ENCODE measurements around the gene ADARB1.

ADARB1 gene

DNA sequence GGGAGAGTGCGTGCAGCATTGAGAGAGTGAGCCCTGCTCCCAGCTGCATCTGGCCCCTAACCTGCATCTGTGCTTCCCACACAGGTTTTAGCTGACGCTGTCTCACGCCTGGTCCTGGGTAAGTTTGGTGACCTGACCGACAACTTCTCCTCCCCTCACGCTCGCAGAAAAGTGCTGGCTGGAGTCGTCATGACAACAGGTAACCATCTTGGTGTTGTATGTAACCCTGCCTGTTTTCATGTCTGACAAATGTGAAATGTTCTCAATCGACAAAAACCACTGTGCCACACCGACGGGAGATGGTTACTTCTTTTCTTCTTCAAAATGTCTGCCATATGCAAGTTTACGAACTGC lies 105.8 kb downstream of the ADARB1 start:
- ATAC-seq (ENCODE audit: insufficient read depth, low read depth) (no peak), DNase-seq (no peak)
- no peaks in the 10 kb centered on the region for H3K79me2 ChIP-seq (ENCODE audit: insufficient read depth, low read length)
- H3K36me3 ChIP-seq (ENCODE audit: insufficient read depth, low read length), result peaks cover 42% of the 10 kb centered on the region
- H3K9ac ChIP-seq (ENCODE audit: low read depth, low read length), result no peak overlapping the region
- H3K27ac ChIP-seq (ENCODE audit: low read length), result no peak overlapping the region
- no peak overlapping the region for H2AFZ ChIP-seq (ENCODE audit: low read depth, low read length)
- no peaks in the 10 kb centered on the region for H3K4me1 ChIP-seq (ENCODE audit: insufficient read depth, low read length)
- H3K4me2 ChIP-seq (ENCODE audit: insufficient read depth, low read length), result no peak overlapping the region
- no peaks in the 10 kb centered on the region for H3K27me3 ChIP-seq (ENCODE audit: insufficient read depth, low read length, poor library complexity)
- H4K20me1 ChIP-seq (ENCODE audit: insufficient read depth, low read length), result no peaks in the 10 kb centered on the region; the same call in 1 of the 2 replicates
- TF ChIP-seq, protein P1, sequence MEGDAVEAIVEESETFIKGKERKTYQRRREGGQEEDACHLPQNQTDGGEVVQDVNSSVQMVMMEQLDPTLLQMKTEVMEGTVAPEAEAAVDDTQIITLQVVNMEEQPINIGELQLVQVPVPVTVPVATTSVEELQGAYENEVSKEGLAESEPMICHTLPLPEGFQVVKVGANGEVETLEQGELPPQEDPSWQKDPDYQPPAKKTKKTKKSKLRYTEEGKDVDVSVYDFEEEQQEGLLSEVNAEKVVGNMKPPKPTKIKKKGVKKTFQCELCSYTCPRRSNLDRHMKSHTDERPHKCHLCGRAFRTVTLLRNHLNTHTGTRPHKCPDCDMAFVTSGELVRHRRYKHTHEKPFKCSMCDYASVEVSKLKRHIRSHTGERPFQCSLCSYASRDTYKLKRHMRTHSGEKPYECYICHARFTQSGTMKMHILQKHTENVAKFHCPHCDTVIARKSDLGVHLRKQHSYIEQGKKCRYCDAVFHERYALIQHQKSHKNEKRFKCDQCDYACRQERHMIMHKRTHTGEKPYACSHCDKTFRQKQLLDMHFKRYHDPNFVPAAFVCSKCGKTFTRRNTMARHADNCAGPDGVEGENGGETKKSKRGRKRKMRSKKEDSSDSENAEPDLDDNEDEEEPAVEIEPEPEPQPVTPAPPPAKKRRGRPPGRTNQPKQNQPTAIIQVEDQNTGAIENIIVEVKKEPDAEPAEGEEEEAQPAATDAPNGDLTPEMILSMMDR (IDR thresholded peaks at IDR 0.05; ENCODE audit: borderline replicate concordance, extremely low read depth, low read length, poor library complexity, severe bottlenecking), result no peak
- TF ChIP-seq EZH2 (IDR thresholded peaks at IDR 0.05; ENCODE audit: borderline replicate concordance, low read depth, low read length, severe bottlenecking), result no peak
- H3K9me3 ChIP-seq (ENCODE audit: insufficient read depth, low read length, severe bottlenecking), result no peaks in the 10 kb centered on the region
- H3K4me3 ChIP-seq (ENCODE audit: low read depth in 1 of 2, low read length in 2 of 2), result no peak overlapping the region

DNA sequence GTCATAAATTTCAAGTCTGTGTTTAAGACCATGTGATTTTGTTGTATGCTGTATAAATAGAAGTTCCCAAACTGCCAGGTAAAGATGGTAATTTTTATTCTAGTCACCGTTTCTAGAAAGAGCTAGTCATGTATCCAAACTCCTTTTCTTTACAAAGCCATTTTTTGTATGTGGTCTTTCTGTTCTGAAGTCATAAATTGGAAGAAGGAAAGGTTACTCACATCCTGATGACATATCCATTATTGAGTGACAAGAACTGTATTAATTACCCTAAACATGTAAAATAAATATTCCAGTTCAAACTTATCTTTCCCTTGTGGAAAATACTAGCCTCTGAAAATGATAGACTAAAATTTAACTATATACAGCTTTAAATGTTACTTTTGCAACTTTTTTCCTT lies 108.6 kb downstream of the ADARB1 start:
- DNase-seq (no peak), ATAC-seq (ENCODE audit: insufficient read depth, low read depth) (no peak)
- TF ChIP-seq, protein P1 (IDR thresholded peaks at IDR 0.05; ENCODE audit: borderline replicate concordance, extremely low read depth, low read length, poor library complexity, severe bottlenecking), result no peak
- TF ChIP-seq EZH2 (IDR thresholded peaks at IDR 0.05; ENCODE audit: borderline replicate concordance, low read depth, low read length, severe bottlenecking), result no peak
- Histone ChIP-seq H3K27me3 (ENCODE audit: insufficient read depth, low read length, poor library complexity) (no peaks in the 10 kb centered on the region), H4K20me1 (ENCODE audit: insufficient read depth, low read length) (no peaks in the 10 kb centered on the region), H3K9me3 (ENCODE audit: insufficient read depth, low read length, severe bottlenecking) (peaks cover 19% of the 10 kb centered on the region), H3K4me2 (ENCODE audit: insufficient read depth, low read length) (no peak overlapping the region), H2AFZ (ENCODE audit: low read depth, low read length) (no peak overlapping the region), H3K27ac (ENCODE audit: low read length) (no peak overlapping the region), H3K36me3 (ENCODE audit: insufficient read depth, low read length) (peaks cover 51% of the 10 kb centered on the region), H3K4me1 (ENCODE audit: insufficient read depth, low read length) (no peaks in the 10 kb centered on the region), H3K4me3 (ENCODE audit: low read depth in 1 of 2, low read length in 2 of 2) (no peak overlapping the region), H3K79me2 (ENCODE audit: insufficient read depth, low read length) (no peaks in the 10 kb centered on the region), H3K9ac (ENCODE audit: low read depth, low read length) (no peak overlapping the region)

DNA sequence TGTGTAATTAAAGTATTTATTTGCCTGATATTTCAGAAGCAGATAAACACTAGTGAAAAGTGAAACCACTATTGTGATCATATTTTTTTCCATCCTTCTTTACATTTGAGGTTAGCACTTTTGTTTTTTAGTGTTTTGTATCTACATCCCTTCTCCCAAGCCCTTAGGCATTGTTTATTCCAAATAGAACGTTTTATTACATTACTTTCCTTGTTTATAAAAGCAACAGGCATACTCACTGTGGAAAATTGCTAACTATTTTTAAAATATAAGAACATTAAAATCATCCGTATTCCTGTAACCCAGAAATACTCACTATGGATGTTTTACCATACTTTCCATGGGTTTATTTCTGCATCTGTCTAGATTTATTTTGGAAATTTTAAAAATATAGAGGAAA lies 109.5 kb downstream of the ADARB1 start:
- H3K36me3 ChIP-seq (ENCODE audit: insufficient read depth, low read length), result peaks cover 54% of the 10 kb centered on the region

More for the DNA sequence above, 109.5 kb downstream of the ADARB1 start:
- Histone ChIP-seq H4K20me1 (ENCODE audit: insufficient read depth, low read length) (no peaks in the 10 kb centered on the region), H3K27me3 (ENCODE audit: insufficient read depth, low read length, poor library complexity) (no peaks in the 10 kb centered on the region), H3K9me3 (ENCODE audit: insufficient read depth, low read length, severe bottlenecking) (peaks cover 19% of the 10 kb centered on the region), H2AFZ (ENCODE audit: low read depth, low read length) (no peak overlapping the region), H3K4me2 (ENCODE audit: insufficient read depth, low read length) (no peak overlapping the region), H3K79me2 (ENCODE audit: insufficient read depth, low read length) (no peaks in the 10 kb centered on the region), H3K4me1 (ENCODE audit: insufficient read depth, low read length) (no peaks in the 10 kb centered on the region), H3K27ac (ENCODE audit: low read length) (no peak overlapping the region), H3K4me3 (ENCODE audit: low read depth in 1 of 2, low read length in 2 of 2) (no peak overlapping the region), H3K9ac (ENCODE audit: low read depth, low read length) (no peak overlapping the region)
- ATAC-seq (ENCODE audit: insufficient read depth, low read depth) (no peak), DNase-seq (no peak)
- no peak for TF ChIP-seq EZH2 (IDR thresholded peaks at IDR 0.05; ENCODE audit: borderline replicate concordance, low read depth, low read length, severe bottlenecking)
- TF ChIP-seq, protein P1 (IDR thresholded peaks at IDR 0.05; ENCODE audit: borderline replicate concordance, extremely low read depth, low read length, poor library complexity, severe bottlenecking), result no peak
